ENCODE measurements around the gene MYRIP.

The MYRIP gene

GRCh38 chr3:40230382-40230781, 421.0 kb downstream of the MYRIP start:
- no peak for DNase-seq (ENCODE audit: low read depth in 3 of 3)

GRCh38 chr3:40232626-40233025, 423.2 kb downstream of the MYRIP start:
- no peak for DNase-seq (ENCODE audit: low read depth in 3 of 3)

GRCh38 chr3:40237159-40237558, 427.8 kb downstream of the MYRIP start:
- DNase-seq (ENCODE audit: low read depth in 3 of 3) = no peak

- DNase-seq (ENCODE audit: low read depth in 3 of 3) = no peak
These were observed 428.6 kb downstream of the MYRIP start for GRCh38 chr3:40237889-40238571.

- DNase-seq (ENCODE audit: low read depth in 3 of 3) = no peak
These were observed 431.5 kb downstream of the MYRIP start for GRCh38 chr3:40240921-40241320.

GRCh38 chr3:40242216-40242615, 432.8 kb downstream of the MYRIP start:
- no peak for DNase-seq (ENCODE audit: low read depth in 3 of 3)

GRCh38 chr3:40242638-40243037, 433.2 kb downstream of the MYRIP start:
- DNase-seq (ENCODE audit: low read depth in 3 of 3) = no peak

- no peak for DNase-seq (ENCODE audit: low read depth in 3 of 3)
These were observed 433.6 kb downstream of the MYRIP start for GRCh38 chr3:40243056-40243455.

- DNase-seq (ENCODE audit: low read depth in 3 of 3) = no peak
These were observed 438.5 kb downstream of the MYRIP start for GRCh38 chr3:40247714-40248454.

GRCh38 chr3:40248591-40248990, 439.2 kb downstream of the MYRIP start:
- DNase-seq (ENCODE audit: low read depth in 3 of 3) = no peak

- no peak for DNase-seq (ENCODE audit: low read depth in 3 of 3)
These were observed 439.8 kb downstream of the MYRIP start for GRCh38 chr3:40249168-40249567.

- no peak for DNase-seq (ENCODE audit: low read depth in 3 of 3)
These were observed 445.1 kb downstream of the MYRIP start for GRCh38 chr3:40254491-40254890.

GRCh38 chr3:40254891-40255290, 445.5 kb downstream of the MYRIP start:
- DNase-seq (ENCODE audit: low read depth in 3 of 3) = no peak

- DNase-seq (ENCODE audit: low read depth in 3 of 3) = no peak
These were observed 446.1 kb downstream of the MYRIP start for GRCh38 chr3:40255532-40255931.

- no peak for DNase-seq (ENCODE audit: low read depth in 3 of 3)
These were observed 448.7 kb downstream of the MYRIP start for GRCh38 chr3:40258064-40258463.

- no peak for DNase-seq (ENCODE audit: low read depth in 3 of 3)
These were observed 449.1 kb downstream of the MYRIP start for GRCh38 chr3:40258555-40258954.

GRCh38 chr3:40262331-40262730, 452.9 kb downstream of the MYRIP start:
- DNase-seq (ENCODE audit: low read depth in 3 of 3) = no peak

- no peak for DNase-seq (ENCODE audit: low read depth in 3 of 3)
These were observed 455.0 kb downstream of the MYRIP start for GRCh38 chr3:40264451-40264850.

GRCh38 chr3:40265181-40265580, 455.8 kb downstream of the MYRIP start:
- DNase-seq (ENCODE audit: low read depth in 3 of 3) = no peak

GRCh38 chr3:40267937-40268724, 458.7 kb downstream of the MYRIP start:
- no peak for DNase-seq (ENCODE audit: low read depth in 3 of 3)

- no peak for DNase-seq (ENCODE audit: low read depth in 3 of 3)
These were observed 459.6 kb downstream of the MYRIP start for GRCh38 chr3:40268802-40269524.

GRCh38 chr3:40278791-40279190, 469.4 kb downstream of the MYRIP start:
- no peak for DNase-seq (ENCODE audit: low read depth in 3 of 3)

Measured in stimulated activated CD4-positive, alpha-beta T cell treated with anti-CD3 and anti-CD28 coated beads, TNF-alpha, amount 100 ng/mL, for 24 hours (primary cell).